ENCODE data around the gene GDF2. TPM values are rescaled to one million over a fixed set of nuclear protein-coding genes. Genes with fewer than 3 reads are reported as not detected.

Gene GDF2
- total RNA-seq, 4 donors from 2014 or later = not detected

DNA sequence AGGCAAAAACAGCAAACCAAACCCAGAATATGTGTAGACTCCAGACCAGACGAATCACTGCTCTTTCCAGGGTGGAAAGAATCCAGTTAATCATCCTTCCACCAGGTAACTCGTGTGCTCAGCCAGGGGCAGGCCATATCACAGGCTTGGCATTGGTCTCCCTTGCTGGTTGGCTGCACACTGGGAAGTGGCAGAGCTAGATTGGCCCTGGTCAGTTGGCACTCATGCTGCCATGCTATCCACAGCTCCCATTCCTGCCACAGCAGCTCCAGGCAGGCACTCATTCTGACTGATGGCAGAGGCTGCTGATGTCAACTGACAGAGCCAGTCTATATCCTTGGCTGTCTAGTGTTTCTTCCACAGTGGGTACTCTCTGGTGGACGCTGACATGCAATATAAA, 31.9 kb upstream of the GDF2 start:
- H3K9me3 ChIP-seq = no peaks in the 10 kb centered on the region
- in situ Hi-C loops (cut with MboI; ENCODE audit: low sequenced_read_pairs in 4 of 4) (no loop called here), intact Hi-C loops (cut with DNase I; ENCODE audit: low total_unique reads) (no loop called here)
- ATAC-seq (no peak), DNase-seq (no peak)
- H3K27me3 ChIP-seq = no peaks in the 10 kb centered on the region
- H3K4me1 ChIP-seq = no peaks in the 10 kb centered on the region
- H3K27ac ChIP-seq = no peak overlapping the region
- H3K4me3 ChIP-seq = no peak overlapping the region
- TF ChIP-seq POLR2A (IDR thresholded peaks at IDR 0.05) = no peak
- TF ChIP-seq, protein P1, sequence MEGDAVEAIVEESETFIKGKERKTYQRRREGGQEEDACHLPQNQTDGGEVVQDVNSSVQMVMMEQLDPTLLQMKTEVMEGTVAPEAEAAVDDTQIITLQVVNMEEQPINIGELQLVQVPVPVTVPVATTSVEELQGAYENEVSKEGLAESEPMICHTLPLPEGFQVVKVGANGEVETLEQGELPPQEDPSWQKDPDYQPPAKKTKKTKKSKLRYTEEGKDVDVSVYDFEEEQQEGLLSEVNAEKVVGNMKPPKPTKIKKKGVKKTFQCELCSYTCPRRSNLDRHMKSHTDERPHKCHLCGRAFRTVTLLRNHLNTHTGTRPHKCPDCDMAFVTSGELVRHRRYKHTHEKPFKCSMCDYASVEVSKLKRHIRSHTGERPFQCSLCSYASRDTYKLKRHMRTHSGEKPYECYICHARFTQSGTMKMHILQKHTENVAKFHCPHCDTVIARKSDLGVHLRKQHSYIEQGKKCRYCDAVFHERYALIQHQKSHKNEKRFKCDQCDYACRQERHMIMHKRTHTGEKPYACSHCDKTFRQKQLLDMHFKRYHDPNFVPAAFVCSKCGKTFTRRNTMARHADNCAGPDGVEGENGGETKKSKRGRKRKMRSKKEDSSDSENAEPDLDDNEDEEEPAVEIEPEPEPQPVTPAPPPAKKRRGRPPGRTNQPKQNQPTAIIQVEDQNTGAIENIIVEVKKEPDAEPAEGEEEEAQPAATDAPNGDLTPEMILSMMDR (IDR thresholded peaks at IDR 0.05 in 4 of 5, conservative IDR thresholded peaks at IDR 0.05 in 1 of 5) = no peak
- no peaks in the 10 kb centered on the region for H3K36me3 ChIP-seq

DNA sequence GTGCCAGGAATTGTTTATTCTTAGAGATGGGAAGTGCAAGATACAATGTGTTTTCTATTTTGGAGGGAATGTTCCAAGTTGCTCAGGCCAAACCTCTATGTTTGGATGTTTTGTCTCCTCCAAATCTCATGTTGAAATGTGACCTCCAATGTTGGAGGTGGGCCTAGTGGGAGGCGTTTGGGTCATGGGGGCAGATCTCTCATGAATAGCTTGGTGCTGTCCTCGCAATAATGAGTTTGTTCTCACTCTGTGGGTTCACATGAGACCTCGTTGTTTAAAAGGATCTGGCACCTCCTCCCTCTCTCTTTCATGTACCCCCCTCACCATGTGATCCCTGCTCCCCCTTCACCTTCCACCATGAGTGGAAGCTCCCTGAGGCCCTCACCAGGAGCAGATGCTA, 30.6 kb upstream of the GDF2 start:
- ATAC-seq = no peak
- TF ChIP-seq, protein P1 (IDR thresholded peaks at IDR 0.05 in 4 of 5, conservative IDR thresholded peaks at IDR 0.05 in 1 of 5) = no peak
- no peak for TF ChIP-seq POLR2A (IDR thresholded peaks at IDR 0.05)

DNA sequence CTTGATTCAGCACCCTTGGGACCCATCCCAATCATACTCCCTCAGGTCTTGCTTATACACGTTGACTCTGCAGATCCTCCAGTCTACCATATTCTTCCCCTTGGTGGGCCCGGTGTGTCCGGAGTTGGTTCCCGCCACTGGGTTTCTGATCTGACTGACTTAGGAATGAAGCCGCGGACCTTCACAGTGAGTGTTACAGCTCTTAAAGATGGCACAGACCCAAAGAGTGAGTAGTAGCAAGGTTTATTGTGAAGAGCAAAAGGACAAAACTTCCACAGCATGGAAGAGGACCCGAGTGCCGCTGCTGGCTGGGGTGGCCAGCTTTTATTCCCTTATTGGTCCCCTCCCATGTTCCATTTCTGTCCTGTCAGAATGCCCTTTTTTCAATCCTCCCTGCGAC, 28.2 kb upstream of the GDF2 start:
- intact Hi-C loops (cut with DNase I; ENCODE audit: low total_unique reads) = no loop called here
- no peak for DNase-seq
- Histone ChIP-seq H3K9me3 (no peaks in the 10 kb centered on the region), H3K27me3 (no peaks in the 10 kb centered on the region), H3K27ac (no peak overlapping the region), H3K4me1 (no peaks in the 10 kb centered on the region), H3K4me3 (no peak overlapping the region), H3K36me3 (no peaks in the 10 kb centered on the region)
- no peak for ATAC-seq
- TF ChIP-seq, protein P1 (IDR thresholded peaks at IDR 0.05 in 4 of 5, conservative IDR thresholded peaks at IDR 0.05 in 1 of 5) = no peak
- TF ChIP-seq POLR2A (IDR thresholded peaks at IDR 0.05) = no peak
- in situ Hi-C loops (cut with MboI; ENCODE audit: low sequenced_read_pairs in 4 of 4) = no loop called here

More for the DNA sequence above, 30.6 kb upstream of the GDF2 start:
- in situ Hi-C loops (cut with MboI; ENCODE audit: low sequenced_read_pairs in 4 of 4) = no loop called here
- no peak overlapping the region for H3K27ac ChIP-seq
- intact Hi-C loops (cut with DNase I; ENCODE audit: low total_unique reads) = no loop called here
- H3K36me3 ChIP-seq = no peaks in the 10 kb centered on the region
- no peak overlapping the region for H3K4me3 ChIP-seq
- H3K4me1 ChIP-seq = no peaks in the 10 kb centered on the region
- no peak for DNase-seq
- H3K9me3 ChIP-seq = no peaks in the 10 kb centered on the region
- no peaks in the 10 kb centered on the region for H3K27me3 ChIP-seq

GRCh38 chr10:47294501-47294900, 27.8 kb upstream of the GDF2 start:
- TF ChIP-seq, protein P1 (IDR thresholded peaks at IDR 0.05 in 4 of 5, conservative IDR thresholded peaks at IDR 0.05 in 1 of 5) = no peak
- no peak for TF ChIP-seq POLR2A (IDR thresholded peaks at IDR 0.05)
- in situ Hi-C loops (cut with MboI; ENCODE audit: low sequenced_read_pairs in 4 of 4) = no loop called here
- no peak for ATAC-seq

GRCh38 chr10:47295411-47295810, 26.8 kb upstream of the GDF2 start:
- Histone ChIP-seq H3K36me3 (no peaks in the 10 kb centered on the region), H3K27me3 (peaks cover 0 to 1% (median under 1%) of the 10 kb centered on the region in 3 donors), H3K27ac (no peak overlapping the region), H3K9me3 (no peaks in the 10 kb centered on the region), H3K4me1 (peaks cover 0 to under 1% of the 10 kb centered on the region in 2 donors), H3K4me3 (no peak overlapping the region)
- ATAC-seq (no peak), DNase-seq (no peak)
- intact Hi-C loops (cut with DNase I; ENCODE audit: low total_unique reads) = no loop called here
- TF ChIP-seq POLR2A (IDR thresholded peaks at IDR 0.05) = no peak
- TF ChIP-seq, protein P1 (IDR thresholded peaks at IDR 0.05 in 4 of 5, conservative IDR thresholded peaks at IDR 0.05 in 1 of 5) = no peak
- in situ Hi-C loops (cut with MboI; ENCODE audit: low sequenced_read_pairs in 4 of 4) = no loop called here

More at GRCh38 chr10:47294501-47294900, 27.8 kb upstream of the GDF2 start:
- Histone ChIP-seq H3K27ac (no peak overlapping the region), H3K36me3 (no peaks in the 10 kb centered on the region), H3K27me3 (no peaks in the 10 kb centered on the region), H3K4me3 (no peak overlapping the region), H3K9me3 (no peaks in the 10 kb centered on the region), H3K4me1 (no peaks in the 10 kb centered on the region)
- DNase-seq = no peak
- intact Hi-C loops (cut with DNase I; ENCODE audit: low total_unique reads) = no loop called here
